GM12891 (cell line): Measurements from ENCODE around the gene LRRC32.

Experiments used
- PAX5 ChIP-seq: IDR thresholded peaks from 2 replicates; pipeline ENCODE4 v1.6.1; 2011; ENCODE audit warnings: low read length, moderate library complexity, mild to moderate bottlenecking; ENCODE audit not compliant: insufficient read depth, severe bottlenecking
- POLR2A ChIP-seq: IDR thresholded peaks from 2 replicates; pipeline ENCODE4 v1.6.1; 2011; ENCODE audit warnings: low read depth, low read length, control low read depth
- POLR2AphosphoS5 ChIP-seq: IDR thresholded peaks from 2 replicates; pipeline ENCODE4 v1.6.1; 2011; ENCODE audit warnings: low read depth, low read length, control low read depth
- TAF1 ChIP-seq: IDR thresholded peaks from 2 replicates; pipeline ENCODE4 v1.6.1; 2011; ENCODE audit warnings: low read depth, low read length, control low read depth

GRCh38 chr11:76699451-76700091 lies 29.0 kb upstream of the LRRC32 start:
- TF ChIP-seq POLR2AphosphoS5 (no peak), POLR2A (no peak), TAF1 (no peak), PAX5 (no peak)
